ENCODE measurements around the gene CNBD2. TPM values are rescaled to one million over a fixed set of nuclear protein-coding genes. Genes with fewer than 3 reads are reported as not detected.

CNBD2 gene
- total RNA-seq, 1 donor from 2014 or later, result 4.4 TPM

GRCh38 chr20:36034875-36035274 lies 66.5 kb downstream of the CNBD2 start:
- H3K4me3 Mint-ChIP-seq, result no peak overlapping the region

GRCh38 chr20:36035745-36036144 lies 67.4 kb downstream of the CNBD2 start:
- Mint-ChIP-seq H3K4me3 (no peak overlapping the region), H3K27me3 (ENCODE audit: insufficient read depth, low read depth) (peaks cover 3% of the 10 kb centered on the region), H3K4me1 (peaks cover 5% of the 10 kb centered on the region), H3K9me3 (no peaks in the 10 kb centered on the region), H3K27ac (no peak overlapping the region), H3K36me3 (peaks cover 4% of the 10 kb centered on the region)
- no peak for TF ChIP-seq EZH2phosphoT487 (IDR thresholded peaks at IDR 0.05)
- TF ChIP-seq CTCF (IDR thresholded peaks at IDR 0.05), result no peak
- no peak for TF ChIP-seq EZH2 (IDR thresholded peaks at IDR 0.05)
- no peaks in the 10 kb centered on the region for H3K27me3 ChIP-seq
- H3K9ac ChIP-seq, result no peak overlapping the region
- no peak for DNase-seq (ENCODE audit: low spot score)
- H3K4me2 ChIP-seq, result no peak overlapping the region
- H3K79me2 ChIP-seq (ENCODE audit: low read depth), result no peaks in the 10 kb centered on the region
- H4K20me1 ChIP-seq (ENCODE audit: low read depth), result no peaks in the 10 kb centered on the region
- no peak overlapping the region for H3K27ac ChIP-seq
- no peak overlapping the region for H2AFZ ChIP-seq (replicated peaks)
- H3K36me3 ChIP-seq, result no peaks in the 10 kb centered on the region
- H3K4me3 ChIP-seq, result no peak overlapping the region
- no peaks in the 10 kb centered on the region for H3F3A ChIP-seq (ENCODE audit: low read depth)
- H3K9me3 ChIP-seq (ENCODE audit: low read depth), result no peaks in the 10 kb centered on the region
- H3K4me1 ChIP-seq, result no peaks in the 10 kb centered on the region

More at GRCh38 chr20:36034875-36035274, 66.5 kb downstream of the CNBD2 start:
- DNase-seq (ENCODE audit: low spot score), result no peak
- no peaks in the 10 kb centered on the region for H4K20me1 ChIP-seq (ENCODE audit: low read depth)
- Mint-ChIP-seq H3K4me1 (peaks cover 5% of the 10 kb centered on the region), H3K9me3 (no peaks in the 10 kb centered on the region), H3K27ac (no peak overlapping the region), H3K27me3 (ENCODE audit: insufficient read depth, low read depth) (peaks cover 5% of the 10 kb centered on the region), H3K36me3 (peaks cover 2% of the 10 kb centered on the region)
- no peak overlapping the region for H3K27ac ChIP-seq
- no peak overlapping the region for H2AFZ ChIP-seq (replicated peaks)
- no peak overlapping the region for H3K4me2 ChIP-seq
- H3K9ac ChIP-seq, result no peak overlapping the region
- H3K27me3 ChIP-seq, result no peaks in the 10 kb centered on the region
- H3F3A ChIP-seq (ENCODE audit: low read depth), result no peaks in the 10 kb centered on the region
- no peaks in the 10 kb centered on the region for H3K79me2 ChIP-seq (ENCODE audit: low read depth)
- no peak overlapping the region for H3K4me3 ChIP-seq
- H3K36me3 ChIP-seq, result no peaks in the 10 kb centered on the region
- no peaks in the 10 kb centered on the region for H3K9me3 ChIP-seq (ENCODE audit: low read depth)
- H3K4me1 ChIP-seq, result no peaks in the 10 kb centered on the region
- TF ChIP-seq CTCF (IDR thresholded peaks at IDR 0.05) (no peak), EZH2 (IDR thresholded peaks at IDR 0.05) (no peak), EZH2phosphoT487 (IDR thresholded peaks at IDR 0.05) (no peak)

GRCh38 chr20:36036688-36037087 lies 68.3 kb downstream of the CNBD2 start:
- Histone ChIP-seq H3K9me3 (ENCODE audit: low read depth) (no peaks in the 10 kb centered on the region), H4K20me1 (ENCODE audit: low read depth) (no peaks in the 10 kb centered on the region), H3K36me3 (no peaks in the 10 kb centered on the region), H3K9ac (no peak overlapping the region), H3K4me3 (no peak overlapping the region), H3F3A (ENCODE audit: low read depth) (no peaks in the 10 kb centered on the region), H3K4me2 (peak overlapping the region; percentile 13), H3K4me1 (no peaks in the 10 kb centered on the region), H3K79me2 (ENCODE audit: low read depth) (no peaks in the 10 kb centered on the region), H2AFZ (replicated peaks) (no peak overlapping the region), H3K27ac (no peak overlapping the region), H3K27me3 (no peaks in the 10 kb centered on the region)
- Mint-ChIP-seq H3K36me3 (peaks cover 6% of the 10 kb centered on the region), H3K27me3 (ENCODE audit: insufficient read depth, low read depth) (peaks cover 3% of the 10 kb centered on the region), H3K9me3 (no peaks in the 10 kb centered on the region), H3K27ac (no peak overlapping the region), H3K4me3 (no peak overlapping the region), H3K4me1 (peaks cover 5% of the 10 kb centered on the region)
- peak; percentile 27 for DNase-seq (ENCODE audit: low spot score)
- TF ChIP-seq EZH2phosphoT487 (IDR thresholded peaks at IDR 0.05) (no peak), CTCF (IDR thresholded peaks at IDR 0.05) (no peak), EZH2 (IDR thresholded peaks at IDR 0.05) (no peak)
